GM18502 (cell line): ENCODE measurements around the gene ADA.
"Not testable (repeated sequence)": the region's sequence is repeated elsewhere in the genome, so short reads cannot be mapped to it uniquely, and the experiment has no call there.

Source experiments
- ATAC-seq: cut with Tn5 transposase; IDR thresholded peaks from one replicate; pipeline ENCODE4 v1.9.1; 2021; ENCODE audit warnings: mild to moderate bottlenecking; ENCODE audit not compliant: unreplicated experiment, poor library complexity

The ADA gene

DNA sequence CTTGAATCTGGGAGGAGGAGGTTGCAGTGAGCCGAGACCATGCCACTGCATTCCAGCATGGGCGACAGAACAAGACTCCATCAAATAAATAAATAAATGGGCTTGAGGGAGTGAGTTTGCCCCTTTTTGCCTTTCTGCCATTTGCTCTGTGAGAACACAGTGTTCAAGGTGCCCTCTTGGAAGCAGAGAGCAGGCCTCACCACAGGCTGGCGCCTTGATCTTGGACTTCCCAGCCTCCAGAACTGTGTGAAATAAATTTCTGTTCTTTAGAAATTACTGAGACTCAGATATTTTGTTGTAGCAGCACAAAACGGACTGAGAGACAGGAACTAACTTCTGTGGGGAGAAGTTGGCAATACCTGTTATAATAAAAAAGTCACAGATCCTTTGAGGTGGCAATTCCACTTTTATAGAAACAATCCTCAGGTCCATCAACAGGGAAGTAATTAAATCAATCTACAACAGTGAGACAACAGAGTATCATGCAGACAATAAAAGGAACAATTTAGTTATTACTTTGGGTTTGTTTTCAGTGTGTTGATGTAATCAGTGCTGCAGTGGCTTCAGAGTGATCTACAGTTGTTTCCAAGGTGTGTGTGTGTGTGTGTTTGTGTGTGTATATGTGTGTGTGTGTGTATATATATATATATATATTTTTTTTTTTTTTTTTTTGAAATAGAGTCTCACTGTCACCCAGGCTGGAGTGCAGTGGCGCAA, 44.6 kb downstream of the ADA start:
- no peak for ATAC-seq

- ATAC-seq, result no peak
Measured at GRCh38 chr20:44603327-44603726, 48.2 kb downstream of the ADA start.

- no peak for ATAC-seq
Measured at GRCh38 chr20:44601801-44602204, 49.7 kb downstream of the ADA start.

DNA sequence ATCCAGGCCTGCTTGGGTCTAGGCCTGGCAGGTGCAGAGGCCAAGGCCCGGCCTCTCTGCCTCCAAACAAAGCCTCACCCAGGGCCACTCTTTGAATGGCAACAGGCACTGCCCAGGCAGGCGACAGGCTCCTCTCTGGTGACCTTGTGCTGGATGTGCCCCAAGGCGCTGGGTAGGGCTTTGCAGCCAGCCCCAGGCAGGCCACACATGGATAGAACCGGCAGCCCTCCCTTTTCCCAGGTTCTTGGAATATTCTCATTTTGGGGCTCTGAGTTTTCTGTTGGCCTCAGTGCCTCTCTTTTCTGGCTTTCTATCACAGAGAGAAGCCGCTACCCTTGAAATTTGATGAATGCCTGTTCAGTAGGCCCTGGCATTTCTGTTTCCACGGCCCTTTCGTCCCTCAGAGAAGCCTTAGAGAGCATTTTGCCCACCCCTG, 50.2 kb downstream of the ADA start:
- no peak for ATAC-seq

DNA sequence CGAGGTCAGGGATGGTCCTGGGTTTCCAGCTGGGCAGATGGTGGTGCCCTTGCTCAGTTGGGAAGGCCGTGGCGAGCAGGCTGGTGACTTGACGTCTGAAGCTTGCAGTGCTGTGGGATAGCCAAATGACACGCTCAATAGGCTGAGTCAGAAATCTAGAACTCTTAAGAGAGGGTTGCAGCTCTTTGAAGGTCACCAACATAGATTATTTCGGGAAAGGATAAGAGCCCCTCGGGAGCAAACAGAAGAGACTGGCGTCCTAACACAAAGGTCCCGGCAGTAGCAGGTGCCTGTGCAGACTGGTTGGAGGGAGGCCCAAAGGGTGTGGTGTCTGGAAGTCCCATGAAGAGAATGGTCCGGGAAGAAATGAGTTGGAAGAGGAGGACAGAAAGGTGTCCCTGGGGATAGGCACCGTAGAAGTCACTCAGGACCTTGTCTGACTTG, 50.7 kb downstream of the ADA start:
- ATAC-seq, result no peak

GRCh38 chr20:44600301-44600700, 51.2 kb downstream of the ADA start:
- ATAC-seq, result no peak

- ATAC-seq, result no peak
Measured at GRCh38 chr20:44599715-44600114, 51.8 kb downstream of the ADA start.

GRCh38 chr20:44598423-44599305, 52.8 kb downstream of the ADA start:
- peak; percentile 64 for ATAC-seq

DNA sequence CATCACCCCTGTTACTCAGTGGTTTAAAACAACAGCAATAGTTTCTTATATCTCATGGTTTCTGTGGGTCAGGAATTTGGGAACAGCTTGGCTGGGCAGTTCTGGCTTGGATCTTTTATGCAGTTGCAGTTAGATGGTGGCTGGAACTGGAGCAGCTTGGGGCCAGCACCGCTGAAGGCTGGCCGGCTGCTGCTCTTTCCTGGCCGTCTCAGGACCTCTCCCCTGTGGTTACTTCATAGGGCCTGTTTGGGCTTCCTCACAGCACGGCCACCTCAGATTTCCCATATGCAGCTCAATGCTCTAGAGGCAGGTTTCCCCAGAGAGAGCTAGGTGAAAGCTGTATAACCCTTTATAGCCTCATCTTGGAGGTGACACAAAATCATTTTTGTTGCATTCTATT, 53.6 kb downstream of the ADA start:
- ATAC-seq, result no peak

GRCh38 chr20:44597516-44597915, 54.0 kb downstream of the ADA start:
- no peak for ATAC-seq

- ATAC-seq, result no peak
Measured at GRCh38 chr20:44596876-44597275, 54.6 kb downstream of the ADA start.

GRCh38 chr20:44596010-44596409, 55.5 kb downstream of the ADA start:
- no peak for ATAC-seq

GRCh38 chr20:44594730-44595129, 56.8 kb downstream of the ADA start:
- ATAC-seq, result peak; percentile 62

DNA sequence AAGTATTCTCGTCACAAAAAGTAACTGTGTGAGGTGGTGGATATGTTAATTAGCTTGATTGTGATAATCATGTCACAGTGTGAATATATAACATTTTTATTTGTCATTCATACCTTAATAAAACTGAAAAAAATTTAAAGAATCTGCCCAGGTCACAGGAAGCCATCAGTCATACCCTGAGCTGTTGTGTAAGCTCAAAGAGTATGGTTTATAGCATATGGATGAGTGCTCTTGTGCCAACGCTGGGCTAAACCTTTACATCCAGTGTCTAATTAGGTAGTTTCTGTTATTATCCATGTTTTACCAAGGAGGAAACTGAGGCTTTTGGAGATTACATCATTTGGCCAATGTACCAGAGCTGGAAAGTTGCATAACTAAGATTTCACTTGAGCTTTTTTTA, 57.7 kb downstream of the ADA start:
- ATAC-seq, result no peak

GRCh38 chr20:44592366-44592765, 59.1 kb downstream of the ADA start:
- ATAC-seq, result no peak

GRCh38 chr20:44590980-44591778, 60.3 kb downstream of the ADA start:
- ATAC-seq, result no peak

GRCh38 chr20:44589537-44589936, 62.0 kb downstream of the ADA start:
- ATAC-seq, result no peak

- ATAC-seq, result not testable (repeated sequence)
Measured at GRCh38 chr20:44588321-44588720, 63.2 kb downstream of the ADA start.

- no peak for ATAC-seq
Measured at GRCh38 chr20:44587035-44587980, 64.2 kb downstream of the ADA start.
